ENCODE results near the gene C10orf71.

The C10orf71 gene

DNA sequence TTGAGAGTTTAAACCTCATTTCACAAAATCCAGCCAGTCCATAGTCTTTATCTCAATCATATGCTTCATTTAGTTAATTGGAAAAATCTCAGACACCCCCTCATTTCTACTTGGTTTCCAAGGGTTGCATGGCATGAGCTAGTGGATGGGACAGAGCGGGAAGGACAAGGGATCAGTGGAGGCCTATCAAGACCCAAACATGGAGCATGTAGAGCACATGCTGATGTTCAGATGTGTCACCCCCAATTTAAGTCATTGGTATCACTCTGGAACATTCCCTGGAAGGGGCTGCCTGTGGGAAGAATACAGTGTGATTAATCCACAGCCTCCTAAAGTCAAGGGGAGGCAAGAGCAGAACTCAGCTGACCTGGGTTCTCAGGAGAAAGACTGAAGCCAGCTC lies 2.3 kb downstream of the C10orf71 start:
- Mint-ChIP-seq H3K4me1 (no peaks in the 10 kb centered on the region), H3K36me3 (ENCODE audit: insufficient read depth) (no peaks in the 10 kb centered on the region), H3K9me3 (no peaks in the 10 kb centered on the region), H3K27me3 (no peaks in the 10 kb centered on the region), H3K4me3 (no peak overlapping the region), H3K27ac (ENCODE audit: low read depth) (no peak overlapping the region)
- ATAC-seq (replicated peaks; ENCODE audit: extremely low read depth, poor library complexity, severe bottlenecking) (no peak), DNase-seq (ENCODE audit: low spot score in 2 of 2) (no peak)

- no peaks in the 10 kb centered on the region for H3K27me3 Mint-ChIP-seq
- no peaks in the 10 kb centered on the region for H3K4me1 Mint-ChIP-seq
- no peak overlapping the region for H3K27ac Mint-ChIP-seq (ENCODE audit: low read depth)
- no peaks in the 10 kb centered on the region for H3K36me3 Mint-ChIP-seq (ENCODE audit: insufficient read depth)
- DNase-seq (ENCODE audit: low spot score in 2 of 2) (no peak), ATAC-seq (replicated peaks; ENCODE audit: extremely low read depth, poor library complexity, severe bottlenecking) (no peak)
- no peak overlapping the region for H3K4me3 Mint-ChIP-seq
- H3K9me3 Mint-ChIP-seq: no peaks in the 10 kb centered on the region
Measured at GRCh38 chr10:49302088-49302487, 3.1 kb downstream of the C10orf71 start.

GRCh38 chr10:49303711-49304110 lies 4.7 kb downstream of the C10orf71 start:
- H3K9me3 Mint-ChIP-seq: no peaks in the 10 kb centered on the region
- no peaks in the 10 kb centered on the region for H3K36me3 Mint-ChIP-seq (ENCODE audit: insufficient read depth)
- no peaks in the 10 kb centered on the region for H3K27me3 Mint-ChIP-seq
- no peak for ATAC-seq (replicated peaks; ENCODE audit: extremely low read depth, poor library complexity, severe bottlenecking)
- no peak for DNase-seq (ENCODE audit: low spot score in 2 of 2)
- no peak overlapping the region for H3K4me3 Mint-ChIP-seq
- no peak overlapping the region for H3K27ac Mint-ChIP-seq (ENCODE audit: low read depth)
- H3K4me1 Mint-ChIP-seq: peaks cover under 1% of the 10 kb centered on the region

DNA sequence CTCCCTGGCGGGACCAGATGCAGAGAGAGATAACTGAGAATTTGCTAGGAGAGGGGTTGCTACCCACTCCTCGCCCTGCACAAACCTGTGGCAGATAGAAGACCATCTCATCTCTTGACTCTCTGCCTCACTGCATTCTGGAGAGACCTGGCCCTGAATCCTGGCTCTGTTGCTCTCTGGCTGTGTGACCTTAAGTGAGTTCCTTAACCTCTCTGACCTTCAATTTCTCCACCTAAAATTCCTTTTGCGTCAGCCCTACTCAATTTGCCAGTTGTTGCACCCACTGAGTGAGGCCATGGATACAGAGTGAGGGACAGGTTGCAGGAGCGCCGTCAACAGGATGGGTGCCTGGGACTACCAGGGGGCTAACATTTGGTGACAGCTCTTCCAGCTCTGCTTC lies 5.2 kb downstream of the C10orf71 start:
- H3K36me3 Mint-ChIP-seq (ENCODE audit: insufficient read depth): no peaks in the 10 kb centered on the region
- H3K27ac Mint-ChIP-seq (ENCODE audit: low read depth): no peak overlapping the region
- H3K9me3 Mint-ChIP-seq: no peaks in the 10 kb centered on the region
- H3K27me3 Mint-ChIP-seq: no peaks in the 10 kb centered on the region
- DNase-seq (ENCODE audit: low spot score in 2 of 2): no peak
- peaks cover 5% of the 10 kb centered on the region for H3K4me1 Mint-ChIP-seq
- ATAC-seq (replicated peaks; ENCODE audit: extremely low read depth, poor library complexity, severe bottlenecking): no peak
- no peak overlapping the region for H3K4me3 Mint-ChIP-seq

DNA sequence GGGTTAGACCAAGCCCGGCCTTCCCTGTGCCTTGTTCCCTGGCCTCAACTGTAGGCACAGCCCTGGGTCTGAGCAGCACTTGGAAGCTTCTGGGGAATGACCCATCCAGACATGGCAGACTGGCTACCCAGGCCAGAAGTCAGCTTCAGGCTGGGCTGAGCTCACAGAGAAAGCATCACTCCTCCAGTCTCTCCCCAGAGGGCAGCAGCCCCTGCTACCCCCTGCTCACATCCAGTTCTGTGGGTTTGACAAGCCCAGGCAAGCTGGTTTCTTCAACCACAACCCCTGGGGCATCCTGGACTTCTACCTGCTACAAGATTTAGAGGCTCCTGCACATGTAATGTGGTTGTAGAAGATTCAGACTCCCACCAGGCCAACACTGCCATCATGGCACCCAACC lies 9.0 kb downstream of the C10orf71 start:
- Mint-ChIP-seq H3K27ac (ENCODE audit: low read depth) (no peak overlapping the region), H3K27me3 (no peaks in the 10 kb centered on the region), H3K4me3 (no peak overlapping the region), H3K9me3 (no peaks in the 10 kb centered on the region), H3K36me3 (ENCODE audit: insufficient read depth) (peaks cover 4% of the 10 kb centered on the region), H3K4me1 (peaks cover 22% of the 10 kb centered on the region)
- ATAC-seq (replicated peaks; ENCODE audit: extremely low read depth, poor library complexity, severe bottlenecking) (no peak), DNase-seq (ENCODE audit: low spot score in 2 of 2) (no peak)

DNA sequence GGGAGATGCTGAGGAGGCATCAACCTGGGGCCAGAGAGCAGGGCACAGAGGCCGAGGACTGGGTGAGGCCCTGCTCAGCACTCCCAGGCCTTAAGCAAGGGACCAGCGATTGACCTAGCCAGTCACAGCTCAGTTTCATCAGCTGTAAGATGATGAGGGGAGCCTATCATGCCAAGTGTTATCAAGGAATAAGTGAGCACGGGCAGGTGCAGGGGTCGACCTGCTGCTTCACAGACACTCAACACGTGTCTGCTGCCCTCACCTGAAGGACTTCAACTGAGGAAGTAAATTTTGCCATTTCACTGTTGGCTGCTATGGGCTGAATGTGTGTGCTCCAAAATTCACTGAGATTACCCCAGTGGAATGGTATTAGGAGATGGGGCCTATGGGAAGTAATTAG lies 9.9 kb downstream of the C10orf71 start:
- ATAC-seq (replicated peaks; ENCODE audit: extremely low read depth, poor library complexity, severe bottlenecking) (no peak), DNase-seq (ENCODE audit: low spot score in 2 of 2) (no peak)
- Mint-ChIP-seq H3K27ac (ENCODE audit: low read depth) (peak overlapping the region; percentile 60), H3K27me3 (no peaks in the 10 kb centered on the region), H3K36me3 (ENCODE audit: insufficient read depth) (peaks cover 4% of the 10 kb centered on the region), H3K4me3 (peak overlapping the region; percentile 16), H3K4me1 (peaks cover 22% of the 10 kb centered on the region), H3K9me3 (no peaks in the 10 kb centered on the region)

DNA sequence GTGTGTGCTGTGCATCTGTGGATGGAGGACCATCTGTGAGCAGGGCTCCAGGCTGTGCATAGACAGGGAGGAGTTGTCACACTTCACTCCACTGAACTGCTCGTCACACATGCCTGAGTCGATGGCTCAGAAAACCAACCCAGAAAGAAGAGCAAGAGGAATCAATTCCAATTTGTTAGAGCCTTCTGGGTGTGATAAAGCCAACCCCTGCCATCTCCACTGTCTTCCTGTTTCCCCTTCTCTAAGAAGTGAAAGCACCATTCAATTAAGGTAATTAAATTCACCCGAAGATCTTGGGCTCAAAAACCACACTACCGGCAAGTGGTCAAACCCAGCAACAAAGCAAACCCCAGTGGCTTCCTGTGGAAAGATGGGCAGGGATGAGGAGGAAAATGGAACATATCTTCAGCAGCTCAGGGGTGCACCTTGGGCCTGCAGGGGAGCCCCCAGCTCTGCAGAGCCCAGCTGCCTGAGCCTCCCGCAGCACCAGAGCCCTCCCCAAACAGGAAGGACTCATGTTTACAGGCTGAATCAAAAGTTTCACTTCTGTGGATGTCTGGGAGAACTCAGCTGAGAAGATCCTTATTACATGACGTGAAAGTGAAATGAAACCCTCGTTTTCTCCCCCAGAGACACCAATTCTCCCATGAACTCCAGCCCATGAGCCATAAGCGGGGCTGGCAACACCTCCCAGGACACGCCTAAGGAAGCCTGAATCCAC lies 10.9 kb downstream of the C10orf71 start:
- ATAC-seq (replicated peaks; ENCODE audit: extremely low read depth, poor library complexity, severe bottlenecking): peak; percentile 71
- Mint-ChIP-seq H3K27ac (ENCODE audit: low read depth) (peak overlapping the region; percentile 60), H3K4me1 (peaks cover 22% of the 10 kb centered on the region), H3K9me3 (no peaks in the 10 kb centered on the region), H3K36me3 (ENCODE audit: insufficient read depth) (peaks cover 4% of the 10 kb centered on the region), H3K27me3 (no peaks in the 10 kb centered on the region), H3K4me3 (peak overlapping the region; percentile 64)
- DNase-seq (ENCODE audit: low spot score in 2 of 2): no peak

DNA sequence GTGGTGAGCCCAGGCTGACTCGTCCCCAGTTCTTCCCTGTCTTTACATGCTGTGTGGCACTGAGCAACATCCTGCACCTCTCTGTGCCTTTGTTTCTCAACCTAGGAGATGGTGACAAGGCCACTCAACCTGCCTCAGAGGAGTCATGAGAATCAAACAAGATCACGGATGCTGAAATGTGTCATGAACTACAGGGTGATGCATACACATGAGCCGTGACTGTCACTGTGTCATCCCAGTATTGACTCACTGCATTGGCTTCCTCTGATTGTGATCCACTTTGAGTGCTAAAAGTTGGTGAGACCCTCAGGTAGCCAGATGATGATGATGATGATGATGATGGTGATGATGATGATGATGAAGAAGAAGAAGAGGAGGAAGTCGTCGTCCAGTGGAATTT lies 11.5 kb downstream of the C10orf71 start:
- H3K4me1 Mint-ChIP-seq: peaks cover 22% of the 10 kb centered on the region
- peak overlapping the region; percentile 60 for H3K27ac Mint-ChIP-seq (ENCODE audit: low read depth)
- DNase-seq (ENCODE audit: low spot score in 2 of 2): no peak

DNA sequence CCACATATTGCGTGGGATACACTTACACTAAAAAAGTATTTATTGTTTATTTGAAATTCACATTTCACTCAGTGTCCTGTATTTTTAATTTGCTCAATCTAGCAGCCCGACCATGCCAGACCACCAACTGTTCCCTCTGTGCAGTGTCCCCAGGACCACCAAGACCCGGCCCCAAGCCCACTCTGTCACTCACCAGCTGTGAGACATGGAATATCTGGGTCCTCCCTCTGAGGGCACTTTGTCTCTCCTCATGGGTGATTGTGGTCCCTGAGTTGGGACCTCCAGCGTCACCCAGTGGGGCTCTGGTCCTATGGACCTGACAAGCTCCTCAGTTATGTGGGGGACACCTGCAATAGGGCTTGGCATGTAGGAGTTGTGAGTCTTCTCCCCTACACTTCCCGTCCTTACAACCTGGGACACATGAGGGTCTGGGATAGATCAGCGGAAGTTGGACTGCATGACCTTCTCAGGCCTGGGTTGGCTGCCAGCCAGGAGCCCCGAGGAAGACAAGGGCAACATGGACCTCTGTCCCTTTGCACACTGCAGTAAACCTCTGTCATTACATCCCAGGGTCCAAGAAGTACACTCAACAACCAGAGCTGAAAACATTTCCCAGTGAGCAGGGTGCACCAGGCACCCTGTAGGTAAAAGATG lies 12.1 kb downstream of the C10orf71 start:
- Mint-ChIP-seq H3K4me3 (peak overlapping the region; percentile 64), H3K27ac (ENCODE audit: low read depth) (peak overlapping the region; percentile 60), H3K9me3 (no peaks in the 10 kb centered on the region), H3K36me3 (ENCODE audit: insufficient read depth) (peaks cover 4% of the 10 kb centered on the region), H3K4me1 (peaks cover 22% of the 10 kb centered on the region), H3K27me3 (no peaks in the 10 kb centered on the region)
- DNase-seq (ENCODE audit: low spot score in 2 of 2): no peak
- no peak for ATAC-seq (replicated peaks; ENCODE audit: extremely low read depth, poor library complexity, severe bottlenecking)

More for the DNA sequence above, 11.5 kb downstream of the C10orf71 start:
- Mint-ChIP-seq H3K9me3 (no peaks in the 10 kb centered on the region), H3K4me3 (peak overlapping the region; percentile 64), H3K36me3 (ENCODE audit: insufficient read depth) (peaks cover 4% of the 10 kb centered on the region), H3K27me3 (no peaks in the 10 kb centered on the region)
- peak; percentile 50 for ATAC-seq (replicated peaks; ENCODE audit: extremely low read depth, poor library complexity, severe bottlenecking)

DNA sequence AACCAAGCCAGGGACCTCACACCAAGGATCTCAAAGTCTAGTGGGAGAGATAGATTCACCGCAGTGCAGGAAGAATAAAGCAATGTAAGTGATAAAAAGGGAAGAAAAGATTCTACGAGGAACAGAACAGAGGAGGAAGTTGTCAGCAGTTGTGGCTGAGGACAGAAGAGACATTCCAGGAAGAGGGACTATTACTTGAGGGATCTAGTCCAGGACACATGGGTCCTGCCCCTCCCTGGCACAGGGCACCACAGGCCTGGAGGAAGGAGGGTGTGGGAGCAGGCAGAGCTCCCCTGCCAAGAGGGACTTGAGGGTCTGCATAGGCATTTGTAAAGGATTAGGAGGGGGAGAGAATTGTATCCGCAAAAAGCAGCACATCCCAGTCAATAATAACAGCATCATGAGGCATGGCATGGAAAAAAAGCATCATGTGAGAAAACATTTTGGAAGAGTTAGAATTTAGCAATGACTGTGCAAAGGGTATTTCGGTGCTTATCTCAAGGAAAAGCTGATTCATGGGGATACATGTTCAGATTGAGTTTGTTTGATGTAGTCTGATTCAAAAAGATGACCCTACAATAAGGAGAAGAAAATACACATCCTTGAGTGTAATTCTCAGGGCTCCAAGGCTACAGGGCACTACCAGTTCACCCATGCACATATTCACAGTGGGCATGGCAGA lies 12.7 kb downstream of the C10orf71 start:
- H3K4me1 Mint-ChIP-seq: peaks cover 22% of the 10 kb centered on the region
- H3K4me3 Mint-ChIP-seq: no peak overlapping the region
- peak overlapping the region; percentile 60 for H3K27ac Mint-ChIP-seq (ENCODE audit: low read depth)
- peaks cover 4% of the 10 kb centered on the region for H3K36me3 Mint-ChIP-seq (ENCODE audit: insufficient read depth)
- no peaks in the 10 kb centered on the region for H3K9me3 Mint-ChIP-seq
- no peak for DNase-seq (ENCODE audit: low spot score in 2 of 2)
- ATAC-seq (replicated peaks; ENCODE audit: extremely low read depth, poor library complexity, severe bottlenecking): no peak
- no peaks in the 10 kb centered on the region for H3K27me3 Mint-ChIP-seq

- Mint-ChIP-seq H3K4me1 (peaks cover 22% of the 10 kb centered on the region), H3K27ac (ENCODE audit: low read depth) (no peak overlapping the region), H3K27me3 (no peaks in the 10 kb centered on the region), H3K36me3 (ENCODE audit: insufficient read depth) (peaks cover 4% of the 10 kb centered on the region), H3K9me3 (no peaks in the 10 kb centered on the region), H3K4me3 (no peak overlapping the region)
- DNase-seq (ENCODE audit: low spot score in 2 of 2): no peak
- ATAC-seq (replicated peaks; ENCODE audit: extremely low read depth, poor library complexity, severe bottlenecking): no peak
Measured at GRCh38 chr10:49312246-49312869, 13.4 kb downstream of the C10orf71 start.

DNA sequence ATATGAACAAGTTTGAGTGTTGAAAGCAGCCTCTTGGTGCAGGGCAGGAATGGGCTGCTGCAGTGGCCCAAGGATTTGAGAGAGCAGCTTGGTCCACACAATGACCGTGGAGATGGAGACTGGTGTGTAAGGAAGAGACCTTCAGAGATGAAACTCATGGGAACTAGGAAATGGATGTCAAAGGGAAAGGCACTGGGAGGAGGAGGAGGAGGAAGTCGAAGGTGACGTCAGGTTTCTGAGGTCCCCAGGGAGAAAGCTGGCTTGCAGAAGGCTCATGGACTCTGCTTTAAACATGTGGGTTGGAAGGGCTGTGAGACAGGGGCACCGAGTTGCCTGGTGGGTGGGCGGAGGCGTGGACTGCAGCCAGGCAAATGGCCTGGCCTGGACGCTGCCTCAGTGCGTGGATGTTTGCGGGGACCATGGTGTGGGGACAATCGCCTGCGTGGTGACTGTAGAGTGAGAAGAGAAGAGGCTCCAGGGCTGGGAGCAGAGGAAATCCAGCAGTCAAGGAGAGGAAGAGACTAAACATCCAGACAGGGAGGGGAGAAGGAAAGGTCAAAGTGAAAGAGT lies 14.6 kb downstream of the C10orf71 start:
- ATAC-seq (replicated peaks; ENCODE audit: extremely low read depth, poor library complexity, severe bottlenecking) (no peak), DNase-seq (ENCODE audit: low spot score in 2 of 2) (no peak)
- H3K36me3 Mint-ChIP-seq (ENCODE audit: insufficient read depth): peaks cover 4% of the 10 kb centered on the region
- H3K4me3 Mint-ChIP-seq: no peak overlapping the region
- no peak overlapping the region for H3K27ac Mint-ChIP-seq (ENCODE audit: low read depth)
- no peaks in the 10 kb centered on the region for H3K27me3 Mint-ChIP-seq
- peaks cover 22% of the 10 kb centered on the region for H3K4me1 Mint-ChIP-seq
- no peaks in the 10 kb centered on the region for H3K9me3 Mint-ChIP-seq
